ENCODE data around the gene IRAK1.
"Not testable (repeated sequence)": the region's sequence is repeated elsewhere in the genome, so short reads cannot be mapped to it uniquely, and the experiment has no call there.

Gene IRAK1

GRCh38 chrX:153993978-153994377, 25.7 kb downstream of the IRAK1 start:
- DNase-seq, result no peak

- no peak for DNase-seq
These were observed 26.6 kb downstream of the IRAK1 start for GRCh38 chrX:153993079-153993478.

- DNase-seq, result no peak
These were observed 27.5 kb downstream of the IRAK1 start for GRCh38 chrX:153992180-153992579.

GRCh38 chrX:153991013-153991580, 28.6 kb downstream of the IRAK1 start:
- no peak for DNase-seq

GRCh38 chrX:153989973-153990655, 29.6 kb downstream of the IRAK1 start:
- DNase-seq, result no peak

DNA sequence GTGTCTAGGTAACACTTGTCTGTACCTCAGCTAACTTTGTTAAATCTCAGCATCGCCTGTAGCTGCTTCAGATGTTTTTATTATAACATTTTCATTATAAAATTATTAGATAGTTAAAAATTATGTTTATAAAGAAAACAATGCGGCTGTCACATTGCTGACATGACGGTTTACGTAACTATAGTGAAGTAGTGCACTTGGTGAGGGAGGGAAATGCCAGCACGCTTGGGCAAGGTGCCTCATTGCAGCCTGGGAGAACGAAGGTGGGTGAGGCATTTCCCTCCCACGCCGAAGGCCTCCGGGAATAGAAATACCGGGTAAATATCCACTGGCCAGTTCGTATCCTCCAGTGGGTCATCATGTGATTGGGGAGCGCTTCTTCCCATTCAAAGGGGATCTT, 31.2 kb downstream of the IRAK1 start:
- DNase-seq, result no peak

DNA sequence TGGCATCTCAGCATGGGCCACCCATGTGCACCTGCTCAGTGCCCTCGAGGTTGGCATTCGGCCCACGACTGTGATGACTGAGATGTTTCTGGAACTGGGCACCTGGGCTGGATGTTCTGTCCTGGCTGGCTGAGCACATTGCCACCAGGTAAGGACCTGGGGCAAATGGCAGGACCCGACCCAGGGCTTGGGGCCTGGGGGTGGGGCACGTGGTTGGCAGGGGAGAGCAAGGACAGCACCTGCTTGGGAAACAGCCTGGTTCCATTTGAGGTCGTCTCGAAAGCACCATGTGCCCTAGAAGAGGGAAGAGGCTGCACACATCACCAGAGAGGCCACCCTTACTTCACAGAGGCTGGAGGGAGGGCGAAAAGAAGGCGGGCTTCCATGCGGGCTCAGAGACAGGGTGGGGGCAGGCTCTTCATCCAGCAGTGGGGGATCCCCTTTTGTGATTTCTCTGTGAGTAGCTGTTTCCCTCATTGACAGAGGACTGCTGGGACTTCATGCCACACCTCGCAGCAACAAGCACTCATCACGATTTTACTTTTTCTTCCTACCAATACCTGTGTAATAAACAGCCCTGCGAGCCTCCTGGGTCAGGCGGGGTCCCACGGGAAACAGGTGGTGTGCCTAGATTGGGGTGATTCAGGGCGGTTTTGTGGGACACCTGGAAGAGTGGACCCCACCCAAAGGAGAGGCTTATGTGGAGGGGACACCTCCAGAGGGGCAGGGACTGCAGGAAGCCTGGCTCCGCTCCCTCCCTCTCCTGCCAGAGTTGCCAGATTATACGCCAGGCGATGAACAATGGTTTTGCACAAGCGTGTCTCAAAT, 35.1 kb downstream of the IRAK1 start:
- no peak for DNase-seq

GRCh38 chrX:153983321-153983801, 36.3 kb downstream of the IRAK1 start:
- no peak for DNase-seq

DNA sequence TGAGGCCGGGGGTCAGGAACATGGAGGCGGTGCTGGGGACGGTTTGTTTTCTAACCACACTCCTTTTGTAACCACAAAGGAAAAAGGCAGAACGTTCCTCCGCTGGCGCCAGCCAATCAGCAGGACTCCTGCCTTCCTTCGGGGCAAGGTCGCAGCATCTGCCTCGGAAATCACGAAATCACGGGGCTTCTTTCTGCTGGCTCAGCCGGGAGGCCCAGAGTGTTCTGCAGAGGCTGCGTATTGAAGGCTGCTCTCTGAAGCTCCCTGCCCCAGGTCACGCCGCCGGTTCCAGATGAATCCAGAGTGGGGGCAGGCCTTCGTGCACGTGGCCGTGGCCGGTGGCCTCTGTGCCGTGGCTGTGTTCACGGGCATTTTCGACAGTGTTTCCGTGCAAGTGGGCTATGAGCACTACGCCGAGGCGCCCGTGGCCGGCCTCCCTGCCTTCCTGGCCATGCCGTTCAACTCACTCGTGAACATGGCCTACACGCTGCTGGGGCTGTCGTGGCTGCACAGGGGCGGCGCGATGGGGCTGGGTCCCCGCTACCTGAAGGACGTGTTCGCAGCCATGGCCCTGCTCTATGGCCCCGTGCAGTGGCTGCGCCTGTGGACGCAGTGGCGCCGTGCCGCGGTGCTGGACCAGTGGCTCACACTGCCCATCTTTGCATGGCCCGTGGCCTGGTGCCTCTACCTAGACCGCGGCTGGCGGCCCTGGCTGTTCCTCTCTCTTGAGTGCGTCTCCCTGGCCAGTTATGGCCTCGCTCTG, 37.8 kb downstream of the IRAK1 start:
- no peak for DNase-seq

DNA sequence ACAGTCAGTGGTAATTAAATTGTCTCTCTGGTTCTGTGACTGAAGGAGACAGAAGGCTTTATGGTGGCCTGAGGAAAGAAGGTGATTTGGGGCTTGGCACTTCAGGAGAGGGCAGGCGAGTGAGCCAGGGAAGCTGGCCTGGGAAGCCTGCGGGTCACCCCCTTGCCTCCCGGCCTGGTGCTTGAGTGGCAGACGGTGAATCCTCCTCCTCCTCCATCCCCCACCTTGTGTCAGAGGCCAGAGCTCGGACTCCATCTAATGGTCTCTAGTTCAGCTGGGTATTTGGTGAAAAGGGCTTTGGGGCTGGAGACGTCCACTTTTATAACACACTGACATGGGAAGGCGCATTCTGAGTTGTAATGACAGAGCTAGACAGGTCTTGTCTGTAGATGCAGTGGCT, 38.5 kb downstream of the IRAK1 start:
- DNase-seq, result no peak

- DNase-seq, result not testable (repeated sequence)
These were observed 39.3 kb downstream of the IRAK1 start for GRCh38 chrX:153980394-153980793.

DNA sequence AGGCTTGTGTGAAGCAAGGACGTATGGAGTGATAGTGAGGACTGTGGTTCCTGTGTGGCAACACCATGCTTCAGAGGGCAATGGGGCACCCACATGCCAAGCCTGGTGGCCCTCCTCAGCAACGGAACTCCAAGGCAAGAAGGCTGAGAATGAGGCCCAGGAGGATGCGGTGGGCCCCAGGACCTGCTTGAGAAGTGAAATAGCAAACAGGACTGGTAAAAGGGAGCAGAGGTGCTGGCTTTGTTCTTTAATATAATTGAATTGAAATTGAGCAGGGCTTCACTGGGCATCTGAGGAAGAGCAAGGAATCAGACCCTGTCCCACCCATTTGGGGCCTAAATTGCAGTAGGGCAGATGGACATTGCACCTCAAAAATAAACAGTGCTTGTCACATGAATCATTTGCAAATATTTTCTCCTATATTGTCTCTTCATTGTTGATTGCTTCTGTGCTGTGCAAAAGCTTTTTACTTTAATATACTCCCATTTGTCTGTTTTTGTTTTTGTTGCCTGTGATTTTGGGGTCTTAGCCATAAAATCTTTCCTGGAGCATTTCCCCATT, 44.9 kb downstream of the IRAK1 start:
- DNase-seq, result no peak

GRCh38 chrX:153974003-153974725, 45.5 kb downstream of the IRAK1 start:
- peak in 2 of 3 experiments; percentile 33 to 36 for DNase-seq

DNA sequence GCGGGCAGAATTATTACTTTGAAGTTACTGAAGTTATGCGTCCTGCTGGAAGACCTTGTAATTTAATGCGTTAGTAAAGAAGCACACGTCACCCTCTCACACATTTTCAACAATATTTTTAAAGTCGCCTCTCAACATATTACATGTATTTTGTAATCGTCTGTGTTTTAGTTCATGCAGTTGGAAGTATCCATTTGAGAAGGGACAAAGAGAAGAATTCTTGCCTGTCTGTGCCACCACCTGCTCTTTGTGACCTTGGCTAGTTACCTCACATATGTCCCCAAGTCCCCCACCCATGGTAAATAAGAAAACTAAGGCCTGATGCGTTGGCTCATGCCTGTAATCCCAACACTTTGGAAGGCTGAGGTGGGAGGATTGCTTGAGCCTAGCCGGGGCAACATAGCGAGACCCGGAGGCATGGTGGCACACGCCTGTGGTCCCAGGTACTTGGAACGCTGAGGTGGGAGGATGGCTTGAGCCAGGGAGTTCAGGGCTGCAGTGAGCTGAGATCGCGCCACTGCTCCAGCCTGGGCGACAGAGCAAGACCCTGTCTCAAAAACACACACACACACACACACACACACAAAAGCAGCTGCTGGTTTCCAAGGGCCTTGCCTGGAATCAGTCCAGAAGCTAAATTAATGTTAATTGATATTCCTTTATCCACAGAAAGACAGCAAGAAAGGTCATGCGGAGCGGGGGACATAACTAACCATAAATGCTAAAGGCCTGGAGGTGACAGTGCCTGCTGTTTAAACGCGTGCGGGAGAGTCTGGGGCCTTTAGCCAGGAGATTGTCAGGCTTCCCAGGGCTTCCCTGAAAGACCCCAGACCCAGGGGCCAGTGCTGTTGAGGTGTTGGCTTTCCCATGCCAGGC, 46.3 kb downstream of the IRAK1 start:
- peak; percentile 62 to 83 (median 63) for DNase-seq

DNA sequence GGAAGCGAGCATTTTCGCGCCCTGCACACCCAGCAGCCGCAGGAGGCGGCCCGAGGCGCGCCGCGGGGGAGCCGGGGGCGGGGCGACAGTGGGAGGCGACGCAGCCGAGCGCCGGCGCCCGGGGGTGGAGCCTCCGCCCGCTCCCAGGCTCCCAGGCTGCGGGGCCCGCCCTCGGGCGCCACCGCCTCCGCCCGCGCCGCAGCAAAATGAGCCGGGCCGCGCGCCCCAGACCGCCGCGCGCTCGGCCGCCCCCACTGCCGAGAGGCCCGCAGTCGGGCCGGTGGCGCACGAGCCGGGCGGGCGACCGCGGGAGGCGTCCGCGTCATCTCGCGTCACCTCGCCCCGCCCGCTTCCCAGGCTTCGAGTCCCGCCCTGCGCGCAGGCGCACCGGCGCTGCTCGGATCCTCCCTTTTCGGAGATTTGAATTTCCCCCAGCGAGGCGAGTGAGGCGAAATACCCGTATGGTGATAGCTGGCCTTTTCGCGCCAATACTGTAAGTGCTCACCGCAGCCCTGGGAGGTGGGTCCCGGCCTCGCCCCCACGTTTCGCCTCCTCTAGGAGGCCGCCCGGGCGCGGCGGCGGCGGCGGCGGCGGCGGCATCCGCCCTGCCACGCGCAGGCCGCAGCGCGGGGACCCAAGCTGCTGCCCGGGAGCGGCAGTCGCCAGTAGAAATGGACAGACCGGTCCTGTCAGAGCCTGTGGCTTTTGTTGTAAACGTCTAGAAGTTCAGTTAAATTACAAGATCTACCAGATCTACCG, 47.2 kb downstream of the IRAK1 start, which contains the start of gene TMEM187:
Gene TMEM187 (plus strand): TSS at position 387 of the 759 bp plus-strand sequence. CDS start 9,309 bp downstream, outside the sequence.
- peak; percentile 95 to 98 (median 97) for DNase-seq

DNA sequence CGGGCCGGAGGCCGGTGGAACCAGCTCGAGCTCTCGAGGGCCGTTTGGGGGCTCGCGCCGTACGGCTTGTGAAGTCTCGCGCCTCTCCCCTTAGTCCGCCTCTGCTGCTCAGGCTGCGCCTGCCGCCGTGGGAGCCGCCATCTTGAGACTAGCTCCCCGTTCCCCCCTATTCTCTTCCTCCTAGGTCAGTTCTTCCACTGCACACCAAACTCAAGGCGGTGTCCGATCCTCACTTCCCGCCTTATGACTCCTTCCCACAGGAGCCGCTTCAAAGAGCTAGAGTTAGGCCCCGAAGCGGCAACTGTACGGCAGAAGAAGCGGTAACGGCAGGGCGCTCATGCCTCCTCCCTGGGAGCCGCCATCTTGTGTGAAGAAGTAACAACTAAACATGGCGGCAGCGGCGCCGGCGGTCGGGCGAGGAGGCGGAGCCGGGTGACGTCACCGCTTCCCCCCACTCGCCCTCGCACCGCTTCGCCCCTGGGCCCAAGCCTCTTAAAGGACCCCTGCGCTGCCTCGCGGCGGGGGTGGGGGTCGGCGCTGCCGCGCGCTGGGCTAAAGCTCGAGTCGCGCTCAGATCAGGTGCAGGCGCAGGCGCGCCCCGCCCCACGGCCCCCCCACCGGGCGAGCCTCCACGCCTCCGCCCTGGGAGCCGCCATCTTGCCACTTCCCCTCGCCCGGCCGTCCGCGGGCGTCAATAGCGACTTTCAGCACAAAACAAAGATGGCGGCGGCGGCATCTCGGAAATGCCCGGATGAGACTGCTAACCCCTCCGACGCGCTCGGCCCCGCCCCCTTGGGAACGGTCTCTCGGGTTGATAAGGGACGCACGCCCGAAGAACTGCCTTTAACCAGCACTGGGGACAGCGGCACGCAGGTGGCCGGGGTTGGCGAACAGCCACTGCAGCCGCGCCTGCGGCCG, 48.0 kb downstream of the IRAK1 start, which contains the start of gene HCFC1:
Gene HCFC1 (minus strand): TSS at position 369 of the 918 bp plus-strand sequence. CDS start 978 bp downstream, outside the sequence.
- peak; percentile 98 to 99 (median 99) for DNase-seq

GRCh38 chrX:153971124-153971449, 48.6 kb downstream of the IRAK1 start:
- peak; percentile 92 to 94 (median 93) for DNase-seq

- DNase-seq, result peak; percentile 81 to 91 (median 89)
These were observed 49.2 kb downstream of the IRAK1 start for GRCh38 chrX:153970357-153971123.

All from NCI-H1417 (cell line).